C4-2B (cell line): ENCODE results near the gene SH3GLB1.

Source experiments
- H3K27ac ChIP-seq: fragments of 450-650 bp; 2 replicates; pipeline ENCODE4 v1.5.1; 2017
- CTCF ChIP-seq: fragments of 450-650 bp; conservative IDR thresholded peaks from 2 replicates; pipeline ENCODE4 v1.5.1; 2017; ENCODE audit warnings: mild to moderate bottlenecking
- ZFX ChIP-seq: fragments of 450-650 bp; IDR thresholded peaks from 2 replicates; pipeline ENCODE4 v1.6.1; 2017

The SH3GLB1 gene

GRCh38 chr1:86787621-86788020 lies 83.2 kb downstream of the SH3GLB1 start:
- no peak for TF ChIP-seq CTCF
- H3K27ac ChIP-seq: no peak overlapping the region

GRCh38 chr1:86788300-86789206 lies 84.2 kb downstream of the SH3GLB1 start:
- TF ChIP-seq ZFX (no peak), CTCF (no peak)
- no peak overlapping the region for H3K27ac ChIP-seq

GRCh38 chr1:86795316-86795715 lies 90.9 kb downstream of the SH3GLB1 start:
- H3K27ac ChIP-seq: no peak overlapping the region
- no peak for TF ChIP-seq CTCF
